Transverse colon (tissue), 4 donors: ENCODE measurements around the gene CHCHD3.

Experiments
- EP300 ChIP-seq: sonication (generic); formaldehyde crosslinking; IDR thresholded peaks from one replicate; pipeline ENCODE4 v1.6.1; 2017; ENCODE audit warnings: antibody characterized with exemption, low read depth
- POLR2A ChIP-seq: fragments of 450-650 bp; IDR thresholded peaks from one replicate; pipeline ENCODE4 v1.6.1; 2016; ENCODE audit warnings: antibody characterized with exemption, mild to moderate bottlenecking, moderate library complexity
- POLR2AphosphoS5 ChIP-seq, 3 donors: sonication (generic); formaldehyde crosslinking; IDR thresholded peaks; one replicate each; pipeline ENCODE4 v1.6.1; 2016; ENCODE audit warnings: antibody characterized with exemption in 3 of 3
- TF ChIP-seq, protein P1 (sequence below), 5 experiments: fragments of 200-600 bp in 3 of 5; fragments of 450-650 bp in 2 of 5; sonication (generic) in 3 of 5; IDR thresholded peaks; 1 replicate in 2 of 5; 2 replicates in 3 of 5; pipeline ENCODE4 v1.5.1; 2016 to 2017; ENCODE audit warnings: antibody characterized with exemption in 5 of 5, inconsistent platforms in 3 of 5, mild to moderate bottlenecking in 2 of 5, moderate library complexity in 1 of 5

- TF ChIP-seq, protein P1, sequence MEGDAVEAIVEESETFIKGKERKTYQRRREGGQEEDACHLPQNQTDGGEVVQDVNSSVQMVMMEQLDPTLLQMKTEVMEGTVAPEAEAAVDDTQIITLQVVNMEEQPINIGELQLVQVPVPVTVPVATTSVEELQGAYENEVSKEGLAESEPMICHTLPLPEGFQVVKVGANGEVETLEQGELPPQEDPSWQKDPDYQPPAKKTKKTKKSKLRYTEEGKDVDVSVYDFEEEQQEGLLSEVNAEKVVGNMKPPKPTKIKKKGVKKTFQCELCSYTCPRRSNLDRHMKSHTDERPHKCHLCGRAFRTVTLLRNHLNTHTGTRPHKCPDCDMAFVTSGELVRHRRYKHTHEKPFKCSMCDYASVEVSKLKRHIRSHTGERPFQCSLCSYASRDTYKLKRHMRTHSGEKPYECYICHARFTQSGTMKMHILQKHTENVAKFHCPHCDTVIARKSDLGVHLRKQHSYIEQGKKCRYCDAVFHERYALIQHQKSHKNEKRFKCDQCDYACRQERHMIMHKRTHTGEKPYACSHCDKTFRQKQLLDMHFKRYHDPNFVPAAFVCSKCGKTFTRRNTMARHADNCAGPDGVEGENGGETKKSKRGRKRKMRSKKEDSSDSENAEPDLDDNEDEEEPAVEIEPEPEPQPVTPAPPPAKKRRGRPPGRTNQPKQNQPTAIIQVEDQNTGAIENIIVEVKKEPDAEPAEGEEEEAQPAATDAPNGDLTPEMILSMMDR (IDR thresholded peaks at IDR 0.05): no peak
- TF ChIP-seq POLR2AphosphoS5 (IDR thresholded peaks at IDR 0.05): no peak
- TF ChIP-seq POLR2A: no peak
- TF ChIP-seq EP300: no peak
These were observed 43.1 kb upstream of the CHCHD3 start for GRCh38 chr7:133124974-133125373.
